ENCODE measurements around the gene KLHL13. TPM values are rescaled to one million over a fixed set of nuclear protein-coding genes. Genes with fewer than 3 reads are reported as not detected.

Gene KLHL13
- total RNA-seq, 2 donors from 2014 or later = 3.7 to 12.4 TPM

DNA sequence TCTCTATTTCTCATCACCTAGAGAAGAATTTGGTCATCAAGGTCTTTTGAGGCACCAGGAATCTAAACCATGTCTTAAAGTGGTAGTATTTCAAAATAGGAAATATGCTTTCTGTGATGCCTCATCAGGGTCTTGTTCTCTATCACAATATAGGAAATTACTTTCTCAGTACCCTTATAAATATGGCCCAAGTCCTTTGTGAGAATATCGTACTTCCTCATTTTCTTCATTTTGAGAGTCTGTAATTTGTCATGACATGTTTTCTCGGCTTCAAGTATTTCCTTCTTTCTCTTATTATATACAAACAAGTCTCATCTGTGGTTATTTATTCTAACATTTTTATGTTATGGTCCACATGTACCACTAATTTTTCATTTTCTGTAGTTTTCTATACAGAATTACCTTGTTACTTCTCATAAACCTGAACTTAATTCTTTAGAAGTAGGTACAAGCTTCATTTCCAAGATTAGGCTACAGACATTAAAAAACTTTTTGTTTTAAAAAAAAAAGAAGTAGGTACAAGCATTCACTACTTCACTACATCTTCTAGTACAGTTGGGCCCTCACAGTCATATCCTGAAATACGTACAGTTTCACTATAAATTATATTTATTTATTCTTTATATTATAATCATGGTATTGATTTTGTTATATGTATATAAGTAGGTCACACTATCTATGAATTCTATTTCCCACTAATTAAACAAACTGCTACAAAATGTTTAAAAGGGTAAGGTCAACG, 54.4 kb downstream of the KLHL13 start:
- Histone ChIP-seq H3K36me3 (ENCODE audit: control insufficient read depth, insufficient read depth, low read length) (no peaks in the 10 kb centered on the region), H3K27ac (ENCODE audit: low read depth, low read length) (no peak overlapping the region), H3K9ac (ENCODE audit: extremely low read depth, low read length, poor library complexity, severe bottlenecking) (no peak overlapping the region), H3K4me1 (ENCODE audit: control insufficient read depth, insufficient read depth, low read length) (no peaks in the 10 kb centered on the region), H3K9me3 (ENCODE audit: control insufficient read depth, low read length) (no peaks in the 10 kb centered on the region), H3K4me3 (ENCODE audit: low read length) (no peak overlapping the region), H3K27me3 (ENCODE audit: control insufficient read depth, insufficient read depth, low read length, poor library complexity, severe bottlenecking) (no peaks in the 10 kb centered on the region)
- Mint-ChIP-seq H3K27me3 (ENCODE audit: insufficient read depth) (no peaks in the 10 kb centered on the region), H3K36me3 (ENCODE audit: low read depth) (no peaks in the 10 kb centered on the region), H3K9me3 (peaks cover 21% of the 10 kb centered on the region), H3K4me1 (no peaks in the 10 kb centered on the region), H3K27ac (no peak overlapping the region), H3K4me3 (no peak overlapping the region)
- TF ChIP-seq, protein P1, sequence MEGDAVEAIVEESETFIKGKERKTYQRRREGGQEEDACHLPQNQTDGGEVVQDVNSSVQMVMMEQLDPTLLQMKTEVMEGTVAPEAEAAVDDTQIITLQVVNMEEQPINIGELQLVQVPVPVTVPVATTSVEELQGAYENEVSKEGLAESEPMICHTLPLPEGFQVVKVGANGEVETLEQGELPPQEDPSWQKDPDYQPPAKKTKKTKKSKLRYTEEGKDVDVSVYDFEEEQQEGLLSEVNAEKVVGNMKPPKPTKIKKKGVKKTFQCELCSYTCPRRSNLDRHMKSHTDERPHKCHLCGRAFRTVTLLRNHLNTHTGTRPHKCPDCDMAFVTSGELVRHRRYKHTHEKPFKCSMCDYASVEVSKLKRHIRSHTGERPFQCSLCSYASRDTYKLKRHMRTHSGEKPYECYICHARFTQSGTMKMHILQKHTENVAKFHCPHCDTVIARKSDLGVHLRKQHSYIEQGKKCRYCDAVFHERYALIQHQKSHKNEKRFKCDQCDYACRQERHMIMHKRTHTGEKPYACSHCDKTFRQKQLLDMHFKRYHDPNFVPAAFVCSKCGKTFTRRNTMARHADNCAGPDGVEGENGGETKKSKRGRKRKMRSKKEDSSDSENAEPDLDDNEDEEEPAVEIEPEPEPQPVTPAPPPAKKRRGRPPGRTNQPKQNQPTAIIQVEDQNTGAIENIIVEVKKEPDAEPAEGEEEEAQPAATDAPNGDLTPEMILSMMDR (conservative IDR thresholded peaks at IDR 0.05) = no peak
- 95% methylated on average over 3 of the region's 4 CpGs; no CpG with 5 or more reads in 1 of the 2 experiments for WGBS, 2 experiments (ENCODE audit: insufficient coverage in 1 of 2, insufficient read length in 1 of 2)
- no peak for DNase-seq

DNA sequence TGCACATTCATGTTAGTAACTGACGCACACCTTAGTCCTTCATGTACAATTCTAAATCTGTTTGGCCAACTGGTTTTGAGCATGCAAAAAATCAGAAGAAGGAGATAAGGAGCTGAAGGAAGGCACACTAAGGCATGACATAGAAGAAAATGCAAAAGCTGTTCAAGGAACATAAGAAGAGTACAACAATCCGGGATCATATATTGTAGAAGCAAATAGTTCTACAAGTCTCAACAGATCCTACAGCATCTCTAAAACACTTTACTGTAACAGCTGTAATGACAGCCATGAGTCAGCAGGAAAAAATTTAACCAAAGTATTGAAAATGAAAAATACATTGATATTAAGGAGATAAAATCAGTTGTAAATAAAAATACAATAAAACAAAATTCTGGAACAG, 57.7 kb downstream of the KLHL13 start:
- no peaks in the 10 kb centered on the region for H3K4me1 Mint-ChIP-seq
- Histone ChIP-seq H3K4me3 (ENCODE audit: low read length) (no peak overlapping the region), H3K27me3 (ENCODE audit: control insufficient read depth, insufficient read depth, low read length, poor library complexity, severe bottlenecking) (no peaks in the 10 kb centered on the region), H3K36me3 (ENCODE audit: control insufficient read depth, insufficient read depth, low read length) (no peaks in the 10 kb centered on the region), H3K4me1 (ENCODE audit: control insufficient read depth, insufficient read depth, low read length) (no peaks in the 10 kb centered on the region), H3K9me3 (ENCODE audit: control insufficient read depth, low read length) (no peaks in the 10 kb centered on the region), H3K27ac (ENCODE audit: low read depth, low read length) (no peak overlapping the region), H3K9ac (ENCODE audit: extremely low read depth, low read length, poor library complexity, severe bottlenecking) (no peak overlapping the region)
- no peaks in the 10 kb centered on the region for H3K36me3 Mint-ChIP-seq (ENCODE audit: low read depth)
- H3K4me3 Mint-ChIP-seq = no peak overlapping the region
- H3K27me3 Mint-ChIP-seq (ENCODE audit: insufficient read depth) = no peaks in the 10 kb centered on the region
- TF ChIP-seq, protein P1 (conservative IDR thresholded peaks at IDR 0.05) = no peak
- no peak for DNase-seq
- H3K9me3 Mint-ChIP-seq = peaks cover 30% of the 10 kb centered on the region
- no peak overlapping the region for H3K27ac Mint-ChIP-seq
- WGBS, 2 experiments (ENCODE audit: insufficient coverage in 1 of 2, insufficient read length in 1 of 2) = 100% methylated on average over 1 to 2 of the region's 2 CpGs

DNA sequence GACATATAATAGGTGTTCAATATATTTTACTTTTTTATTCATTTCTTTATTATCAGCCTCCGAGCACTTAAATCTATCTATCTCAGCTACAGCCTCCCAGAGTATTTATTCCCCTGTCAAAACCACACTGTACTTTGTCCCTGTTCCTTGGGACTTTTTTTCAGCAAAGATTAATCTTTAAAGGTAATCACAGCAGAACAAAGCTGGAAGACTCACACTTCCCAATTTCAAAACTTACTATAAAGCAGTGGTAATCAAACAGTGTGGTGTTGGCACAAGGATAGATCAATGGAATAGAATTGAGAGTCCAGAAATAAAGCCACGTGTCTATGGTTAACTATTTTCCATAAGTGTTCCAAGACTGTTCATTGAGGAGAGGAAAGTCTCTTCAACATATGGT, 59.7 kb downstream of the KLHL13 start:
- H3K27ac ChIP-seq (ENCODE audit: low read depth, low read length) = no peak overlapping the region
- no peak for DNase-seq
- Mint-ChIP-seq H3K27me3 (ENCODE audit: insufficient read depth) (no peaks in the 10 kb centered on the region), H3K4me1 (no peaks in the 10 kb centered on the region), H3K9me3 (peaks cover 28% of the 10 kb centered on the region), H3K36me3 (ENCODE audit: low read depth) (no peaks in the 10 kb centered on the region), H3K4me3 (no peak overlapping the region), H3K27ac (no peak overlapping the region)
- no peak overlapping the region for H3K9ac ChIP-seq (ENCODE audit: extremely low read depth, low read length, poor library complexity, severe bottlenecking)
- no peaks in the 10 kb centered on the region for H3K36me3 ChIP-seq (ENCODE audit: control insufficient read depth, insufficient read depth, low read length)
- no peaks in the 10 kb centered on the region for H3K27me3 ChIP-seq (ENCODE audit: control insufficient read depth, insufficient read depth, low read length, poor library complexity, severe bottlenecking)
- H3K4me1 ChIP-seq (ENCODE audit: control insufficient read depth, insufficient read depth, low read length) = no peaks in the 10 kb centered on the region
- no peak overlapping the region for H3K4me3 ChIP-seq (ENCODE audit: low read length)
- TF ChIP-seq, protein P1 (conservative IDR thresholded peaks at IDR 0.05) = no peak
- H3K9me3 ChIP-seq (ENCODE audit: control insufficient read depth, low read length) = no peaks in the 10 kb centered on the region
- WGBS, 2 experiments (ENCODE audit: insufficient coverage in 1 of 2, insufficient read length in 1 of 2) = 91% methylated on average over 2 of the region's 2 CpGs; no CpG with 5 or more reads in 1 of the 2 experiments
